ENCODE data around the gene C16orf90.
A peak's percentile ranks its signal among the peaks of the same experiment; 100 is the strongest.

C16orf90 gene, protein sequence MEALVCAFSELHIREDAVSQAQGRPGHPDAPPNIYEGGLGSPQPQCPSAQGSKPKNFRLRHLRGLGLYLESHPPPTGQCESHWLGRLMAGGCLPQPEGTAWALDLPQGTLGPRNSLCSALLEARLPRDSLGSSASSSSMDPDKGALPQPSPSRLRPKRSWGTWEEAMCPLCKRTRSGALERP

DNA sequence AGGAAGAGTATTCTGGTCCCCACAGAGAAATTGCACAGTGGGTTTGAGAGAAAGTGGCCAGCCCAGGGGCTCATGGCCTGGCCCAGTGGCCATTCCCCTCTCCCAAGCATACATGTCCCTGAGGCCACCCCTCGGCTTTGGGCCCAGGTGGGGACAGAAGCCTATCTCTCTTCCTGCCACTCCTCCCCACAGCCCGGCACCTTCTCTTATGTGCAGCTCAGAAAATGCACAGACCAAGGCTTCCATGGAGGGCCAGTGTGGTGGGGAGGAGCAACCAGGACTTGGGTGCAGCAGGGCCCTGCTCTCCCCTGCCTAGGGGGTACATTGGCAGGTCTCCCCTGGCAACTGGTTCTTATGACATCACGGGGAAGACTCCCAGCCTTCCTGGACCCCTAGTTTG lies at the start of gene C16orf90:
Gene C16orf90, minus strand, starts transcription at position 314 of the 400 bp plus-strand sequence. Its CDS starts 68 bp downstream, at position 246.
- no peak for DNase-seq (ENCODE audit: low read depth in 3 of 3)

DNA sequence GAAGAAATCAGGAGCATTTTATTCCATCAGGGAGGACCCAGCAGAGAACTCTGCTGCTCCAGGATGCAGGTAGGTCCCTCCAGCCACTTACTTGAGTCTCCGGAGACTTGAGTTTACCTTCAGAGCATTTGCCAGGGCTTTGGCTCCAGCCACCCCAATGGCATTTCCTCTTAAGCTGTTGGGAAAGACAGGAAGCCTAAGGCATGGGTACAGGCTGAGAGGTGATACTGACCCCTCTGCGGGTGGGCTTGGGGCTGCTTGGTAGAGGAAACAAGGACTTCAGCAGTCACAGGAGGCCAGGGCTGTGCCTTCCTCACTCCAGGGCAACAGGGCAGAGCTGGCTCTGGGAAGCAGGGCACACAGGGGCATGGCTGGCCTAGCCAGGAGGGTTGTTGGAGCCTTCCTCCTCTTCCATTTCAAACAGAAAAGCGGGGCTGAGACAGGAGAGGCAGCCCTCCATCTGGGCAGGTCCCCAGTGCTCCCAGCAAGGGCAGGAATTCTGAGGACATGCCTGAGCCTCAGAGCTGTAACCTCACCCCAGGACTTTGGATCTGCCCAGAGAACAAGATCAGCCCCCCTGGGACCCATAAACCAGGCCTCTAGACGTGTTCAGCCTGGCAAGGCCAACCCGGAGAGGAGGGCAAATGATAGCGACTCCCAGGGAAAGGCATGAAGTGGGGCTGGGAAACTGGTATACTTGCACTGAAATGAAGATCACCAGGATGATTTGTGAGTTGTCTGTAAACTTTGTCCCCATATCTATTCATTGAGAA lies 47.5 kb upstream of the C16orf90 start:
- no peak for DNase-seq (ENCODE audit: low read depth in 3 of 3)

DNA sequence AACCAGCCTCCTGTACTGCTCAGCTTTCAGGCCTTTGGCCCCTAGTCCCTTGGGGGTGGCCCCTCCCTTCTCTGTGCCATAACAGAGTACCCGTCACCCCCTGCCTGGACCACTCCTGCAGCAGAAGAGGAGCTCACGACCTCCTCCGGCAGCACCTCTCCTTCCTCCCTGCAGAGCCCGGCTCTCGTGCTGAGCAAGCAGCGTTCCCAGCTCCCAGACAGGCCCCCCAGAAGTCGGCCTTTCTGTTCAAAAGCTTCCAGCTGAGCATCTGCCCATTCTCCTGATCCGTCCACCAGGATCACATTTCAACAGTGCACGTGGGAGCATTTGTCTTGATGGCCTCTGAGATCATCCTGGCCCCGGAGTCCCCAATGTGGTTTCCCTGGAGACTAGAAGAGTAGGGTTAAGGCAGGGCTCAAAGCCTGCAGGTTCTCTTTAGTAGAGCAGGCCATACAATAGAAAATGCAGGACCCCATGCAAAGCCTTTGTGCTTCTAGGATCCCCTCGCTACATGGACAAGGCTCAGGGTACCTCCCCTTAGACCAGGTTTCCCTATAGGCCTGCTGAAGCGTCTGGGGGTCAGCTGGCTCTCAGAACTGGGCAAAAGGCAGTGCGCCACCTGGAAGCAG lies 46.4 kb upstream of the C16orf90 start:
- DNase-seq (ENCODE audit: low read depth in 3 of 3) = no peak

DNA sequence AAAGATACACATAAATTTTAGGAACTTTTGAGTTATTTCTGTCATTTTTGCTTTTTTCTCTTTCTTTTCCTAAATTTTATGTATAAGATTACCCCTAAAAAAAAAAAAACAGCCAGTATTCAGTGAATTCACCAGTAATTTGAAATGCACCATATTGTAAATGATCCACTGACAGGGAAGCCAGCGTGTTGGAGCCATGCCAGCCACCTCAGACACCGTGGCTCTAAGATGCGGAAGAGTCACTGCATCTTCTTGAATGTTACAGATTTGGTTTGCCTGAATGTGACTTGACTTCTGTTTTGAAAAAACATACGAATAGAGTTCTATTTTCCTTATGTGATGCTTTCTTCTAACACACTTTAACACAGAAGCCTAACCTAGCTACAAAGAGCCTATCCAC lies 42.9 kb upstream of the C16orf90 start:
- no peak for DNase-seq (ENCODE audit: low read depth in 3 of 3)

DNA sequence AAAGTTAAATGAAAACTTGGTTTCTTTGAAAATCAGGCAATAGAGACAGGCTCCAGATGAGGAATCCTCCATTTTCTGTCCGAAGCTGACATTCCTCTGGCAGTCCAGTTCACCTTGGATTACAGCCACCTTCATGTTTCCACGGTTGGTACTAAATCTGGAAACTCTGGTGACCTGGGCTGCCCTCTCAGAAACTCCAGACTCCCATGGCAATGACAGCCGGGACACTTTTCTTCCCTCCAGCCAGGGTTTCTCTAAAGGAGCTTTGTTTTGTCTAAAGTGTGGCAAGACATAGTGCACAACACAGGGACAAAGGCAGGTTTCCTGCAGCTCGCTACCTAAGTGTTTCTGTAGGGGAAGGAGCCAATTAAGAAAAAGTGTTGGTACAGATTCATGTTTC lies 41.6 kb upstream of the C16orf90 start:
- no peak for DNase-seq (ENCODE audit: low read depth in 3 of 3)

DNA sequence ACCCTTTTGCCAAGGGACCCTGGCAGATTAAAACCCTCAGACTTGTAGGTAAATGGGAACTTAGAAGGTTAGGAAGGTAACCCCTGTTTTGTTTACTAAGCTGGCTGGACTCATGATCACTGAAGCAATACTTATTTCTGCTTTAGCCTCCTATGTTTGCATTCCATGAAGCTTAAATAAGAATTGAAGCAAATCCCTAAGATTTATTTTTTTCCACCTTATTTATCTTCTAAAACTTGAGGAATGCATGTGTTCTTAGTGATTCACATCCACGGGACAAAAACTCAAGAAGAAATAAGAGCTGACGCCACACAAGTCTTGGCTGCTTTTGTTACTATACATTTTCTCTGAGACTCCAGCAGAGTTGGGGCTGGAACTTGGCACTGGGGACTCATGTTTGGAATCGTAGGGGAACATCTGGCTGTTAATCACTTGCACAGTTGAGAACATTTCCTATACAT lies 41.0 kb upstream of the C16orf90 start:
- DNase-seq (ENCODE audit: low read depth in 3 of 3) = no peak

DNA sequence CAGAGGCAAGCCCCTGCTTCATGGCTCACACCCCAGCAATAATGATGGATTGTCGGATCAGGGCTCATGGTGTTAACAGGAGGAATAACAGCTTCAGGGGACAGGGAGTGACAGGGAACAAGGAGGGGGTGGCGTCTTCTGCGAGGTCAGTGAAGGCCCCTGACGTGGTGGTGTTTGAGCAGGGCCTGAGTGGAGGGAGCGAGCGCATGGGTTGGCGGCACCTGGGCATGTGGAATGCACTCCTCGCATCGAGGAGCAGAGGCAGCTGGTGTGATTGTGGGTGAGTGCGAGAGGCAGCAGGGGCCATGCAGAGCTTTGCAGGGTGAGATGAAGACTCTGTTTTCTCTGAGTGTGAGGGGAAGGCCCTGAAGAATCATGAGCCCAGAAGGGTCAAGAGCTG lies 38.8 kb upstream of the C16orf90 start:
- DNase-seq (ENCODE audit: low read depth in 3 of 3) = no peak

DNA sequence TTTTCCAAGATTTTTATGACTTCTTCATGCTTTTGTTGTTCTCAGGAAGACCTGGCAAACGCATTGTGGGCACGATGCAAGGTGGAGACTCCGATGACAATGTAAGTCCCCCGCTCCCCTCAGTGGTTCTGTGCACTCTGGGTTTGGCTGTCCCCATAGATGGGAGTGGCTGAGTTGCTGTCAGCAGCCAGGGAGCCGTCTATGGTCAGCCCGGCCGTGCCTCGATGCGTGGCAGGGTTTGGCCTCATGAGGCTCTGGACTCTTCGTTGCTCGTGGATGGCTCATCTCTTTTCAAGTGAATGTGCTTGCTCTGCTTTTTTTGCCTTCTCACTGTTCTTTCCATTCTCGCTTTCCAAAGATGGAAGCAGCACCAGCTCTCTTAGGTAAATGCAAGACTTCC lies 37.5 kb upstream of the C16orf90 start:
- DNase-seq (ENCODE audit: low read depth in 3 of 3) = no peak

DNA sequence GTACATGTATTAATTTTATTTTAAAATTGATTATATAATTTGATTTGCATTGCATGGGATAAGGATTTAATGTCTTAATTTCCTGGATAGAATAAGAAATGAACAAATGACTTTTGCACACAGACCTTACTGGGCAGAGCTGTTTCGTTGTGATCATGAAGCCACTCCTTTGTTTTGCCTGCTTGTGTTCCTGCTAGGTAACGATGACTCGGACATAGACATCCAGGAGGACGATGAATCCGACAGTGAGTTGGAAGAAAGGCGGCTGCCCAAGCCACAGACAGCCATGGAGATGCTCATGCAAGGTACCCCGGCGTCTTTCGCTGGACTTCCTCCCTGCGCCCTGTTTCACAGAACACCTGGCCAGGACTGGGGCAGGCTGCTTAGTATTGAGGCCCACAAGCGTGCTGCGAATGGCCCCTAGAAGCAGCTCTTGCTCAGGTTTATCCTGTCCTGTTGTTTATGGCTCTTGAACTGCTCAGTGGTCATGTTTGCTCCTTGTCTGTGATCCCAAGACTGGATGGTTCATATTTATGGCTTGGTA lies 35.2 kb upstream of the C16orf90 start:
- DNase-seq (ENCODE audit: low read depth in 3 of 3) = no peak

DNA sequence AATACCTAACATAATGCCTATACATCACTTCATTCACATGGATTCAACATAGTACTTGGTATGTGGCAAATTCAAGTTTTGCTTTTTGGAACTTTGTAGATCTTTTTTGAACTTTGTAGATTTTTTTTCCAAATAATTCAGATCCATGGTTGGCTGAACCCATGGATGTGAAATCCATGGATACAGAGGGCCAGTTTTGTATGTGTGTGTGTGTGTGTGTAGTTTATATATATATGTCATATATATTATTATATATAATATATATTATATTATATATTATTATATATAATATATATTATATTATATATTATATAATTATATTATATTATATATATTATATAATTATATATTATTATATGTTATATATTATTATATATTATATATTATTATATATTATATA lies 33.9 kb upstream of the C16orf90 start:
- DNase-seq (ENCODE audit: low read depth in 3 of 3) = no peak

DNA sequence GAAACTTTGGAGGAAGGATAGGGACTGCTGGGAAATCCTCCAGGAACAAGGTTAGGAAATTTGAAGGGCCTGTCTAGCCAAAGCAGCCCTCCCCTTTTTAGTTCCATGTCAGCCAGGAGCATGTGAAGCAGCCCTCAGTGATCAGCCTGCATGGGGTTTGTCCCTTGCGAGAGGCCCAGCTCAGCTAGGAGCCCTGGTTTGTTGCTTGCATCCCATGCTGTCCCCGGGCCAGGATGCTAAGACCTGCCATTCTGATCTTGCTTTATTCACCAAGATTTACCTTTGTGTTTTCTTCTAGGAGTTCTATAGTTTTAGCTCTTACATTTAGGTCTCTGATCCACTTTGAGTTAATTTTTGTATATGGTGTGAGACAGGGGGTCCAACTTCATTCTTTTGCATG lies 33.1 kb upstream of the C16orf90 start:
- DNase-seq (ENCODE audit: low read depth in 3 of 3) = no peak

DNA sequence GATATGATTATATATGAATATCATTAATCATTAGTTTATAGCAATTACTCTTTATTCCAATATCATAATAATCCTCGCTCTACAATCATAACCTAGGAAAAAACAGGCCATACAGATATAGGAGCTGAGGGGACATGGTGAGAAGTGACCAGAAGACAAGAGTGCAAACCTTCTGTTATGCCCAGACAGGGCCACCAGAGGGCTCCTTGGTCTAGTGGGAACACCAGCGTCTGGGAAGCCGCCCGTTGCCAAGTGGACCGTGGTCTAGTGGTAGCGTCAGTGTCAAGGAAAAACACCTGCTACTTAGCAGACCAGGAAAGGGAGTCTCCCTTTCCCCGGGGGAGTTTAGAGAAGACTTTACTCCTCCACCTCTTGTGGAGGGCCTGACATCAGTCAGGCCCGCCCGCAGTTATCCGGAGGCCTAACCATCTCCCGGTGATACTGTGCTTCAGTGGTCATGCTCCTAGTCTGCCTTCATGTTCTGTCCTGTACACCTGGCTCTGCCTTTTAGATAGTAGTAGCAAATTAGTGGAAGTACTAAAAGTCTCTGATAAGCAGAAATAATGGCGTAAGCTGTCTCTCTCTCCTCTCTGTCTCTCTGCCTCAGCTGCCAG lies 32.0 kb upstream of the C16orf90 start:
- peak; percentile 11 to 25 (median 24) for DNase-seq (ENCODE audit: low read depth in 3 of 3)

DNA sequence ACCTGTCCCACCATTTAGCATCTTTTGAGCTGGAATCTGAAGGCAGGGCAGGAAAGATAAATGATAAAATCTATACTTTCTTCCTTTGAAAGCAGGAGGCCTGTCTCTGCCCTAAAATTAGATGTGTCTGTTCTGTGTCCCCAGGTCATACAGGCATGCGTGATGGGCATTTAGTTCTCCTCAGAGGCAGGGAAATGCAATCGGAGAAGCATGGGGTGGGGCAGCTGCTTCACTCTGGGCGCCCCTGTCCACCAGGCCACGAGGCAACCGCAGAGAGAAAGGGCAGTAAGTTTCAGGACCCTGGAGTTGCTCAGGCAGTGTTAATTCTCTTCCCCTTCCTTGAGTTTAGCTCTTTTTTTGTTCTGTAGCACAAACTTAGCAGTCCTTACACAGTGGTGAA lies 30.7 kb upstream of the C16orf90 start:
- no peak for DNase-seq (ENCODE audit: low read depth in 3 of 3)

DNA sequence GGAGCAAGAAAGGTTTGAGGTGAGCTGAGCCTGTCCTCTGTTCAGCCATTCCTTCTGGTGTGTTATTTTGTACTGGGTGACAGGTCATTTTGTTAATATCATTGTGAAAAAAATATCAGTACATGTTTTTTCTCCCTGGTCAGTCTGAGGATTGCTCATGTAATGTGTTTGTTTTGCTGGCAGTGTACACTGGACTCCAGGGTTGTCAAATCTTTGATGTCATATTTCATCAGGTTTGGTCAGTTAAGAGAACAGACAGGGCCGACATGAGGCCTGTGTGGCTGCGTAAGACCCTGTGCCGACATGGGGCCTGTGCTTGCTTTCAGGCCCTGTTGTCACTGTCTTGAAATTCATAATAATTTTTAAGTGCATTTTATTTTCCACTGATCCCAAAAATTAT lies 28.0 kb upstream of the C16orf90 start:
- no peak for DNase-seq (ENCODE audit: low read depth in 3 of 3)

DNA sequence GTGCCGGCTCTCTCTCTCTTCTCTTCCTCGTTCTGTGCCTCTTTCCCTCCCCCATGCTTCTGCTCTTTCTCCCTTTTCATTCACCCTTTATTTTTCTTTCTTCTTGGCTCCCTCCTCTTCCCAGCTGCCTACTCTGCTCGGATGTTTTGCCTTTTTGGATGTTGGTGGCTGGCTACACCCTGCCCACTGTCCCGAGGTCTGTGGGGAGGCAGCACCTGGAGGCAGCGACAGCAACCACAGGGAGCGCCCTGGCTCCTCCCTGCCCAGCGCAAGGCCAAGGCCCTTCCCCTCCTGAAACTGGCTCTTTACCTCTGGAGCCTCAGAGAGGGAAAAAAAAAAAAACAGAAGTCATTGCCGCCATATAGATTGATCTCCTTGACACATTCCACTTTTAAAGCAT lies 25.6 kb upstream of the C16orf90 start:
- no peak for DNase-seq (ENCODE audit: low read depth in 3 of 3)

DNA sequence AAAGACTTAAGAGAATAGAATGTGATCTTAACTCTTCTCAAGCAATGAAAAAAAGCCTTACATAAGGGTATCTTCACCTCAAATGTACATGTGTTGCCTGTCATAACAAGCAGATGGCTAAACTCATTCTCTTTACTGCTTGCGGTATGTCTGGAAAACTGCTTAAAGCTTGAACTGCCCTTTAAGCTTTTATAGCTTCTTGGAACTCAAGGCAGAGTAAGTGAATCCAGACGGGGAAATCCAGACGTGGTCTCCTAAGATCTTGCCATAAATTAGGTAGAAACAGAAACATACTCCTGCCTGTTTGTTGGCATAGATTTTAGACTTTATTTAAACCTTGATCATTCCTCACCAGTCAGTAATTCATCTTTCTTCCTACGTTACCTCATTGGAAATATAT lies 25.1 kb upstream of the C16orf90 start:
- DNase-seq (ENCODE audit: low read depth in 3 of 3) = no peak

DNA sequence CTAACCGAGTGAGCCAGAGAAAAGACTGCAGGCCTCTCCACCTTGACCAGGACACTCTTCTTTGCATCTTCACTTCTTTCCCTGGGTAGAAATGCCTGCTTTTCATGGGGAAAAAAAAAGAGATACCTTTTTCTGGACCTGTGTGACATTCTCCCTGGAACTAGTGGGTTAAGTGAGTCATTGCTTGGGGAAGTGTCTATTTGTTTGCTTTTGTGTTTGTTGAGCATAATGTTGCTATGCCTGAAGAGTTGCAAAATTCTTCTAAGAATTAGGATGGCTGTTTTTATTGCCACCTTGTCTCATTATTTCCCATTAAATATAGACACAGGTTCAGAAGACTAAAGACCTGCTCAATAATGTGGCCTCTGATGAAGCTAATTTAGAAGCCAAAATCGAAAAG lies 24.3 kb upstream of the C16orf90 start:
- no peak for DNase-seq (ENCODE audit: low read depth in 3 of 3)

DNA sequence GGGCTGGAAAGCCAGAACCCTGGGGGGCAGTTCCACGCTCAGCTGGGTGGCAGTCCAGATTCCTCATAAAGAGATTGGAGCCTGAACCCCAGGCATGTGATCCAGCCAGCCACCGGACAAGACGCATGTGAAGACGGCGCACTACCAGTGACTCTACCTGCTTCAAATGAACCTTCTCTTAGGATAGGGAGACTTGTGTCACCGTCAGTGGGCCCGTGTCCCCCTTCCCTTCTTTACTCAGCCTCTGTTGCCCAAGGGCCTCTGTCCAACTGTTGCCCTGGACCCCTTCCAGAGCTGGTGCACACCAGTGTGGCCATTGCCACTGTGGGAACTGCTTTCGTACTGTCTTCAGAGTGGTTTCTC lies 23.7 kb upstream of the C16orf90 start:
- DNase-seq (ENCODE audit: low read depth in 3 of 3) = no peak

DNA sequence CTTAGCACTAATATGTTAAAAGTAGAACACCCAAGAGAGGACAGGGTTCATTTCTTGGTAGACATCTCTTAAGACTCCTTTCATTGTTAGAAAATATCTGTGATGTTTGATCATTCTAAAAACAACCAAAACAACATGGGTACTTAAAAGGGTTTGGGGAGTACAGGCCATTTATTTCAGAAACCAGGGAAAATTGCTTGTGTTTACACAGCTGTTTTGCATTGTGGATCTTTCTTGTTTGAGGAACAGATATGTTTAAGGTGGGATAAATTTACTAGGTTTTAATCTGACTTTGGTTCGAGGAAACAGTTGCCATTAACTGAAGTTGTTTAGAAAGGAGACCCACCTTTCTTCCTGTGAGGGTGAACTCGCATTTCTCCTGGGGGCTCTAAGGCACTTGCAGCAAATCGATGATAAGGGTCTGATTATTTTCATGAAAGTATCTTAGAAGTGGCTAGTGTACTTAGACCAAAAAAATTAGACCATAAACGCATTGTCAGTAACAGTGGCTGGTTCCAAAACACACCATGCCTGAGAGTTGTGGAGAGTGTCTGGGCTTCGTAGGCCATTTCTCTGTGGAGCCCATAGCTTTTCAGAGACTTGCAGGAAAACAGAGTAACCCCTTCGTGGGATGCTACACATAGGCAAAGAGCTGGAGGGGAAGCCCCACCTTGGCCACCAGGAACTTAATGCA lies 23.1 kb upstream of the C16orf90 start:
- DNase-seq (ENCODE audit: low read depth in 3 of 3) = no peak

DNA sequence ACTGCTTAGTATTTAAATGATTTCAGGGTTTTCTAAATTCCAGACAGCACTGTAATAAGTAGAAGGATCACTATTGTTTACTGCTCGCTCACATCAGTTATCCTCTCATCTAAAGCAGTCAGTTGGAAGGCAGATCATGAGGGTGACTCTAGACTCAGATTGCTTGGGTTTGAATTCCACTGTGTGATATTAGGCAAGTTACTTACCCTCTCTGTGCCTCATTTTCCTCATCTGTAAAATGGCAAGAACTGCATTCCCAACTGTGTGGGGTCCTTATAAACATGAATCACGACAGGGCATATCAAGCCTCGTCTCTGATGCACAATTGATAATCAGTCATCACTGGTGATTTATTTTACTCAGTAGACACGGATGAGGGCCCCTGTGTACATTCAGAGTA lies 20.6 kb upstream of the C16orf90 start:
- DNase-seq (ENCODE audit: low read depth in 3 of 3) = no peak

DNA sequence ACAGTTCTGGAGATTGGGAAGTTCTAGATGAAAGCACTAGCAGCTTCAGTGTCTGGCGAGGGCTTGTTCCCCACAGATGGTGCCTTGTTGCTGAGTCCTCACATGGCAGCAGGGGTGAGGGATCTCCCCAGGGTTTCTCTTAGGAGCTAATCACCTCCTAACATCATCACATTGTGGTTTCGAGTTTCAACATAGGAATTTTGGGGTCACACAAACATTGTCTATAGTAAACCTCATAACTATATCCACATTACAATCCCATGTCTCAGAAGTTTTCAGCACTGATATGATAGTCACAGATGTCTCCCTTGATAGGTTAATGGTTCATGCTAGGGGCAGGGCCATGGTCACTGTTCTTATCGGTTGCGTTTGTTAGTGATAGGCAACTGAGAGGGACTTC lies 19.3 kb upstream of the C16orf90 start:
- no peak for DNase-seq (ENCODE audit: low read depth in 3 of 3)

Data from stimulated activated CD4-positive, alpha-beta T cell treated with anti-CD3 and anti-CD28 coated beads, TNF-alpha, amount 100 ng/mL, for 4 hours (primary cell).